Astrocyte of the cerebellum (primary cell): ENCODE results near the gene JMJD8.

Source experiments
- DNase-seq: peaks from one replicate; pipeline ENCODE4 v3.0.0-alpha.2; 2011; ENCODE audit warnings: low read depth
- H3K4me3 ChIP-seq: 2 replicates; pipeline ENCODE4 v1.5.1; 2011; ENCODE audit warnings: mild to moderate bottlenecking, low read depth, low read length, moderate library complexity
- CTCF ChIP-seq: IDR thresholded peaks from 2 replicates; pipeline ENCODE4 v1.5.1; 2012; ENCODE audit warnings: low read length, low read depth, moderate library complexity, mild to moderate bottlenecking; ENCODE audit errors: missing control alignments
- in situ Hi-C: cut with HindIII; loops from 2 replicates; pipeline ENCODE4 v1.10.0; 2017; ENCODE audit warnings: low sequenced_read_pairs

Gene JMJD8

GRCh38 chr16:682493-683395 is 1.4 kb downstream of the JMJD8 start:
- DNase-seq: no peak
- peak overlapping the region; percentile 55 for H3K4me3 ChIP-seq
- TF ChIP-seq CTCF: no peak
- in situ Hi-C loops: no loop called here

GRCh38 chr16:681746-682427 is 2.2 kb downstream of the JMJD8 start:
- peak overlapping the region; percentile 55 for H3K4me3 ChIP-seq
- TF ChIP-seq CTCF: no peak
- in situ Hi-C loops: no loop called here
- no peak for DNase-seq

GRCh38 chr16:680967-681745 is 3.0 kb downstream of the JMJD8 start:
- peak overlapping the region; percentile 55 for H3K4me3 ChIP-seq
- DNase-seq: no peak
- peak; percentile 16 for TF ChIP-seq CTCF
- in situ Hi-C loops: no loop called here

- in situ Hi-C loops: no loop called here
- no peak for DNase-seq
- peak overlapping the region; percentile 55 for H3K4me3 ChIP-seq
- no peak for TF ChIP-seq CTCF
Observed at GRCh38 chr16:680625-680945, 3.5 kb downstream of the JMJD8 start.

- TF ChIP-seq CTCF: no peak
- DNase-seq: peak; percentile 50
- in situ Hi-C loops: no loop called here
- H3K4me3 ChIP-seq: peak within 1 kb of the TSS; percentile 55
Observed at GRCh38 chr16:679814-680624, 4.1 kb downstream of the JMJD8 start, which contains the start of gene STUB1. TSS of gene STUB1 (plus strand) at chr16:680410. CDS start at chr16:680526, 116 bp downstream.
